Limb (tissue), 2 donors: ENCODE measurements around the gene MRPL11.
"Not testable (repeated sequence)": the region's sequence is repeated elsewhere in the genome, so short reads cannot be mapped to it uniquely, and the experiment has no call there.

Experiments used
- DNase-seq, 2 donors: peaks; one replicate each; pipeline ENCODE4 v3.0.0-alpha.2; 2016; ENCODE audit errors: extremely low spot score in 2 of 2

The MRPL11 gene

GRCh38 chr11:66431871-66432329 lies 6.7 kb downstream of the MRPL11 start:
- DNase-seq = not testable (repeated sequence)

GRCh38 chr11:66431287-66431686 lies 7.4 kb downstream of the MRPL11 start:
- not testable (repeated sequence) for DNase-seq

GRCh38 chr11:66429983-66430602 lies 8.6 kb downstream of the MRPL11 start:
- DNase-seq = peak; percentile 51 to 74

DNA sequence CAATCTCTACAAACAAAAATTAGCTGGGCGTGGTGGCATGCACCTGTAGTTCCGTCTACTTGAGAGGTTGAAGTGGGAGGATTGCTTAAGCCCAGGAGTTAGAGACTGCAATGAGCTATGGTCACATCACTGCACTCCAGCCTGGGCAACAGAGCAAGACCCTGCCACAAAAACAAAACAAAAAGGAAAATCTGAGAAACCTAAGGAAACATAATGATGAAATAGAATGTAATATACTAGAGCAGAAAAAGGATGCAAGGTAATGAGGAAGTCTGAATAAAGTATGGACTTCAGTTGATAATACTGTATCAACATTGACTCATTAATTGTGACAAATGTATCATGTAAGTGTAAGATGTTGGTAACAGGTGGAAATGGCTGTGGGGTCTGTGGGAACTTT lies 9.7 kb downstream of the MRPL11 start:
- no peak for DNase-seq

DNA sequence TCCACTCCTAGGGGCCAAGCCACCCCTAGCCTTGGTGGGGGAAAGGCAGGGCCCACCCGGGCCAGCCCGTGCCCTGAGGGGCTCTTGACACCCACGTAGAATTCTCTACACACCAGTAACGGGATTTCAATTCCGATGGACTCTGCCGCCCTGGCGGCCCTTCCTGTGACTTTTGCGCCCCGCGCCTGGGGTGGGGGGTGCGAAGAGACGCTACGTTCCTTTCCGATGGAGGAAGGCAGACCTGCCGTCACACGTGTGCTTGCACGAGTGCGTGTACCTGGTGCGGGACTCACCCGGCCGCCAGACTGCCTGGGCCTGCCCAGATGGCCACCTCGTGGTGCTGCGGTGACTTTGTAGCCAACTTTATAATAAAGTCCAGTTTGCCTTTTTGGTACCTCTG lies 12.3 kb downstream of the MRPL11 start:
- no peak for DNase-seq

DNA sequence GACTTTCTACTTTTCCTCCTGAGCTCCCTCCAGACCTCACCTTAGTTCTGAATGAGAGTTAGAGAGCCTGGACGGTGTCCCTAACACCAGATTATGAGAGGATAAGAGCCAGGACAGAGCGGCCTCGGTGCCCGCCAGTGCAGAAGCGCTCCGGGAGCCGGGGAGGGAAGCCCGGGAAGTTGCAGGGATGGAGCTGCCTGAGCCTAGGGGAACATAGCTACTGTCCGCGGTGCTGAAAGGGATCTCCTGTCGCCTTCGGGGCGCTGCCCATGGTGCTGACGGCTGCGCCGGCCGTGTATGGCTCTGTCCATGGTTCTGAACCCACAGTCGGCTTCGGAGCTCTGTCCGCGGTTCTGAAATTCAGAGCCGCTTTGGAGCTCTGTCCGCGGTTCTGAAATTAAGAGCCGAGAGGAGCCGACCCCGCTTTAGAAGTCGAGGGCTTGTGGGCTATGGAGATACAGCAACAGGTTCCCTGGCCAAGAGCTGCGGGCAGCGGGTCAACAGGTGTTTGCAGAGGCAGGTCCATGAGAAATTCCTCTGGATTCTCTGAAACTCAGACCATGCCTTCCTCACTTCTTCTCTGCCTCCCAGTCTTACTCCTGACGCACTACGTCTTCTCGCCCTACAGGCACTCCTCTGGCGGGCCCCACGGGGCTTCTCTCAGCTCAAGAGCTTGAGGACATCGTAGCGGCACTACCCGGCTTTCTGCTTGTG lies 17.0 kb downstream of the MRPL11 start:
- DNase-seq = peak; percentile 92 to 95

DNA sequence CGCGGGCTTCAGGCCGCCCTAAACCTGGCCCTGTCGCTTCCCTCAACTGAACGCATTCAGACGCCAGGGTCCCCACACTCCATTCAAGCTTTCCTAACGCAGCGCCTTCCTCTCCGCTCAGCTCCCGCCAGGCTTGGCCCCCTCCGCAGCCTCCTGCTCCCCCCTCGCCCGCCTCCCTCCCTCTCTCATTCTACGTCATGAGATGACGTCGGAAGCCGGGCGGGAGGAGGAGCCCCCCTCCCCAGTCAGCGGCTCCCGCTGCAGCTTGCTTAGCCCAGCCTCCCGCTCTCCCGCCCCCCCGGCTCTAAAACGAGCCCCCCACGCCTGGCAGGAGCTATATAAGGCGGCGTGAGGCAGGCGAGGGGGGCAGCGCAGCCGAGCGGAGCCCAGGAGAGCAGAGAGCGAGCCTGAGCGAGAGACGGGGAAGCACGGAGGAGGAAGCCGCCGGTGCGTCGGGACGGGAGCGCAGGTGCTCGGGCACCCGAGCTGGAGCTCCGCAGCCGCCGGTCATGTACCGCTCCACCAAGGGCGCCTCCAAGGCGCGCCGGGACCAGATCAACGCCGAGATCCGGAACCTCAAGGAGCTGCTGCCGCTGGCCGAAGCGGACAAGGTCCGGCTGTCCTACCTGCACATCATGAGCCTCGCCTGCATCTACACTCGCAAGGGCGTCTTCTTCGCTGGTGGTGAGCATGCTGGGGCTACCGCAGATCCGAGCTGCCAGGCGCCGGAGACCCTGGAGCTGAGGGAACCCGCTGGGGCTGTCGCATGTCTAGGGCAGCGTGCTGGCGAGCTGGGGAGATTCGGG lies 17.8 kb downstream of the MRPL11 start, which contains the start of gene NPAS4:
Gene NPAS4, plus strand, starts transcription at position 365 of the 806 bp plus-strand sequence. Its CDS starts 145 bp downstream, at position 510.
- DNase-seq = peak in 1 of 2 donors; percentile 72

GRCh38 chr11:66419825-66420224 lies 18.8 kb downstream of the MRPL11 start:
- no peak for DNase-seq

- DNase-seq = no peak
These were observed 19.7 kb downstream of the MRPL11 start for GRCh38 chr11:66418986-66419308.

DNA sequence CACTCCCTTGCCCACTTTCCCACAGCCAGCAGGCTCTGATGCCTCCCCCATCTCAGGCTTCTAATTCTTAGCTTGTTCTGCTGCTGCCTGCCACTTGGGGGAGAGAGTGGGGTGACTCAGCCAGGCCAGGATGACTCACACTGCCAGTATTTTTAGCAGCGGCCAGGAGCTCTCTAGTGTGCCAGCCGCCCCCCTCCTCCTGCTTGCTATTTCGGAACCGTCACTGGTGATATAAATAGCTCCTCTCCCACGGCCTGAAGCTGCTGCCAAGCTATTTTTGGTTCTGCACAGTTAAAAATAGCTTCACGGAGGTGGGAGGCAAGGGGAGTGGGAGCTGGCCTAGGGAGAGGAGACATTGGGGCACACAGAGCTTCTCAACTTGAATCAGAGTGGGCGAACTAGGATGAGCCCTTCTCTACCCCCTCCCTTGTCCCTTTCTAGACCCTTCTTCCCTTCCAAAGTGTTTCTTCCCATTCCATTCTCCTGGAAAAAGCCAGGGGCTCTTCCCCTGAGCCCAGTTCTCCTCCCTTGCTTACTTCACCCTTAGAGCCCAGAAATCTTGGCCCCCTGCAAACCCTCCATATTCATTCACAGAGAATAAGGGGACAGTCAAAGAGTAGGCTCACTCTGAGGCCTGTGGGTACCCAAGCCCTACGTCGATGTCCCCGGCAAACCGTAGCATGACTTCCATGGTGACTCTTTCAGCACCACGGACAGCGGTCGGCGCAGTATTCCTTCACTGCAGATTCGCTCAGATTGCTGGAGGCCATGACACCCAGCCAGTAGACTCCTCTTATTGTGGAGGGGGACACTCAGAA lies 20.3 kb downstream of the MRPL11 start:
- peak; percentile 66 to 77 for DNase-seq

DNA sequence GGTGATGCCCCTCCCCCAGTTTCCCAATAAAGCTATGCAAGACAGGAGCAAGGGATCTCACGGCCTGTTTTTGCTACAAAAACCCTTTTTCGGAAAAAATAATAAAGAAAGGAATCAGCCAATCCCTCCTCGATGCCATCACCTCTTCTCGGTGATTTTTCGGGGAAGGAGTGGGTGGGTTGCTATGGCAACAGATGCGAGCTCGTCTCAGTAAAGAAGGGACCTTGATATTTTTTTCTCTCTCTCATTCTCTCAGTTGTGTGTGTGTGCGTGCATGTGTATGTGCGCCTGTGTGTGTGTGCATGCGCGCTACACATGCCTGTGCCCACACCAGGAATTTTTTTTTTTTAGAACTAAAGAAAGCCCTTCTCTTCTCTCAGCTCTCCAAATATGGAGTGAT lies 21.6 kb downstream of the MRPL11 start:
- DNase-seq = no peak

DNA sequence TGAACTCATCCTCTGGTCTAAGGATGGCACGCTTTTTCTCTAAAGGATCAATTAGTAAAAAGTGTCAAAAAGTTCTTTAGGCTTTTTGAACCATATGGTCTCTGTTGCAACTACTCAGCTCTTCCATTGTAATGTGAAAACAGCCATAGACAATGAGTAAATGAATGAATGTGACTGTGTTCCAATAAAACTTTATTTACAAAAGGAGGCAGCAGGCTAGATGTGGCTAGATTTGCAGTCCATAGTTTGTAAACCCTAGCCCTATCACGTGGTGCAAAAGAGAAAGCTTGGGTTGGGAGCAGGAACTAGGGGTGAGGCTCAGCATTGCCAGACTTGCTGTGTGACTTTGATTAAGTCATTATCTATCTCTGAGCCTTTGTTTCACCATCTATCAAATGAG lies 23.2 kb downstream of the MRPL11 start:
- DNase-seq = no peak

DNA sequence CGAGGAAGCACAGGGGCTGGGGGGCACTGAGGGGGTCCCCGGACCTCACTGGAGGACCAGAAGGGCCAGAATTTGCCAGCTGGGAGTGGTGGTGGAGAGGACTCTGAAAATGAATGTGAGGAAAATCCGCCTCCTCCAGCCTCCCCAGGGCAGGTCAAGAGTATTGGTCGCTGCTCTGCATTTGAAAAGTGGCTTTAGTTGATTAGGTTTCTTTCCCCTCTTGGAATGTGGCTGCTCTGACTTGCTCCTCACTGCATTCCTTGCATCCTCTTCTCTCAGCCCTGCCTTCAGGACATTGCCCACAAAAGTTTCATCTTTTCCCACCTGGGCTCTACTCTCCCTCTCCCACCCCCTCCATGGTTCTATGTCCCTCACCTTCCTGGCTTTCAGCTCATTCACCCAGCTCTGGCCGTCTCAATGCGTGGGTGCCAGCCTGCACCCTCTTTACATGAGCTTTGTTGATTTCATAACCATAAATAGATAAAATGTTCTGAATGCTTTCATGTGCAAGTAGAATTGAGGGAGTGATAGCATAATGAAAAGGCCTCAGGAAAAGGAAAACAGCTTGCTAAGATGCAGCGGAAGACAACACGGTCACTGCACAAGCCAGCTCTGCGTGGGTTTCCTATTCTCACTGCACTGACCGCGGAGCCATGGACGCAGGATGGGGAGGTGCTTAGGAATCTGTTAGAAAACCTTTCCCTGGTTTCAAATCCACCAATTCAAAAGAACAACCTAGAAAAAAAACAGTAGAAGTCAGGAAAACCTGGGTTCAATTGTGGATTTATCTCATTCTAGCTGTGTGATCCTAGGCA lies 24.3 kb downstream of the MRPL11 start:
- no peak for DNase-seq

GRCh38 chr11:66413167-66413566 lies 25.5 kb downstream of the MRPL11 start:
- DNase-seq = no peak

- no peak for DNase-seq
These were observed 26.5 kb downstream of the MRPL11 start for GRCh38 chr11:66412110-66412509.

DNA sequence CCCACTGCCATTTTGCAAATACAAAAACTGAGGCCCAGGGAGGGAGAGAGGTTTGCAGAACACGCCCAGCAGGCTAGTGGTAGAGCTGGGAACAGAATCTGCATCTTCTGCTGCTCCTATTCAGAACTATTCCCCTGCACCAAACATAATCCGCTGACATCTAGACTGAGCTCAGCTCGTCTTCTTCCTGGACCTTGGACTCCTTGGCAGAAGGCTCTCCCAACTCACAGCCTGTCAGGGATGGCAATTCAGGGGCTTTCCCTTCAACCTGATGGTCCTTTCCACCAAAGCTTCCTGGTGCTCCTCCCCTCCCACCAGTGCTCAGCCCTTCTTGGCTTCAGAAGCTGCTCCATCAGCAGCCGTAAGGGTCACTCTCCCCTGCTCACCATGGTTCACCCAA lies 27.3 kb downstream of the MRPL11 start:
- DNase-seq = no peak

DNA sequence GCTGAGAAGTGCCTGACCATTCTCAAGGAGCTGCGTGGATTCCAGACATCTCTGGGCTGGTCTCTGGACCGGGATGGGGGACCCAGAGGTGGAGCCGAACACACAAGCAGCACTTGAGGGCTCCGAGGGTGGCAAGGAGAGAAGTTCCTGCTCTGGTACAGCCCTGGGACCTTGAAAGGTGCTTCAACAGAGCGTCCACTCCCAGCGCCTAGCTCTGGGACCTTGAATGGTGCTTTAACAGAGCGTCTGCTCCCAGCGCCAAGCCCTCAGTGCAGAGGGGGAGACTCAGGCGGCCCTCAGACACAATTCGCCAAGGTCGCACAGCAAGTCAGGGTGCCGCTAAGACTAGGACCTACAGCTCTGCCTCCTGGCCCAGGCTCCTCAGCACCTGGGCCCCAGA lies 28.5 kb downstream of the MRPL11 start:
- DNase-seq = no peak

- DNase-seq = no peak
These were observed 29.4 kb downstream of the MRPL11 start for GRCh38 chr11:66409226-66409625.

GRCh38 chr11:66408488-66409214 lies 30.0 kb downstream of the MRPL11 start:
- peak; percentile 86 to 98 for DNase-seq

DNA sequence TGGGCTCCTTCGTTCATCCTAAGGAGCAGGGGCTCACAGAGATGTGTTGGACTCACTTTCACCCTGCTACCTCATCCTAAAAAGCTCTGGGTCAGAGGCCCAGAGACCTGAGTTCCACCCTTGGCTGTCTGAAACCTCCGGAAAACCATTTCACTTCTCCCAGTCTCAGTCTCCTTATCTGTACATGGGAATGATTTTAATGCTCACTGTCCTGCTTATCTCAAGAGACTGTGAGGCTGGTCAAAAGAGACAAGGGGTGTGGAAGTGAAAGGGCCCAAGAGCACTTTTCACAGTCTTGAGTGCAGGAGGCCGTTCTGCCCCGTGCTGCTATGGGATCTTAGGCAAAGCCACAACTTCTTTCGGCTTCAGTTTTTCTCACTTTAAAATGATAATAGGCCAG lies 31.0 kb downstream of the MRPL11 start:
- no peak for DNase-seq
